GM18507 (cell line): Measurements from ENCODE around the gene RNF150.

Experiments
- DNase-seq: peaks from one replicate; pipeline ENCODE4 v3.0.0; 2011; ENCODE audit warnings: low read depth; ENCODE audit not compliant: insufficient read length; ENCODE audit errors: extremely low spot score
- FAIRE-seq: peaks from 2 replicates; lab custom pipeline; 2011; peaks lifted over from hg19 to GRCh38; lab: Jason Lieb, UNC

The RNF150 gene

GRCh38 chr4:140943486-140944198 lies 189.6 kb downstream of the RNF150 start:
- DNase-seq (no peak), FAIRE-seq (no peak)

GRCh38 chr4:140940589-140940988 lies 192.7 kb downstream of the RNF150 start:
- no peak for DNase-seq

GRCh38 chr4:140937866-140938265 lies 195.4 kb downstream of the RNF150 start:
- FAIRE-seq: no peak
- DNase-seq: no peak

More at GRCh38 chr4:140940589-140940988, 192.7 kb downstream of the RNF150 start:
- no peak for FAIRE-seq

- DNase-seq: no peak
- FAIRE-seq: no peak
Observed at GRCh38 chr4:140935254-140935653, 198.0 kb downstream of the RNF150 start.

- DNase-seq (no peak), FAIRE-seq (no peak)
Observed at GRCh38 chr4:140932501-140933045, 200.7 kb downstream of the RNF150 start.

GRCh38 chr4:140931911-140932310 lies 201.4 kb downstream of the RNF150 start:
- no peak for DNase-seq
- FAIRE-seq: no peak

GRCh38 chr4:140930557-140930956 lies 202.7 kb downstream of the RNF150 start:
- DNase-seq (no peak), FAIRE-seq (no peak)

- DNase-seq (no peak), FAIRE-seq (no peak)
Observed at GRCh38 chr4:140930011-140930410, 203.3 kb downstream of the RNF150 start.

- FAIRE-seq (no peak), DNase-seq (no peak)
Observed at GRCh38 chr4:140928880-140929279, 204.4 kb downstream of the RNF150 start.

GRCh38 chr4:140926672-140927071 lies 206.6 kb downstream of the RNF150 start:
- no peak for FAIRE-seq
- DNase-seq: no peak

GRCh38 chr4:140925417-140925816 lies 207.9 kb downstream of the RNF150 start:
- FAIRE-seq (no peak), DNase-seq (no peak)

- FAIRE-seq (no peak), DNase-seq (no peak)
Observed at GRCh38 chr4:140924761-140925392, 208.4 kb downstream of the RNF150 start.

- DNase-seq: no peak
- no peak for FAIRE-seq
Observed at GRCh38 chr4:140906993-140907962, 226.0 kb downstream of the RNF150 start.

GRCh38 chr4:140904904-140905303 lies 228.4 kb downstream of the RNF150 start:
- DNase-seq (no peak), FAIRE-seq (no peak)

- no peak for FAIRE-seq
- no peak for DNase-seq
Observed at GRCh38 chr4:140903522-140904475, 229.5 kb downstream of the RNF150 start.

- FAIRE-seq: no peak
- DNase-seq: no peak
Observed at GRCh38 chr4:140901736-140902336, 231.4 kb downstream of the RNF150 start.

- FAIRE-seq: no peak
- DNase-seq: no peak
Observed at GRCh38 chr4:140893939-140894338, 239.3 kb downstream of the RNF150 start.

- DNase-seq (no peak), FAIRE-seq (no peak)
Observed at GRCh38 chr4:140888054-140888453, 245.2 kb downstream of the RNF150 start.
